Right renal pelvis (tissue), 4 donors: Measurements from ENCODE around the gene MAP3K2. TPM values are rescaled to one million over a fixed set of nuclear protein-coding genes. Genes with fewer than 3 reads are reported as not detected.

Experiments
- DNase-seq, 4 donors: peaks; one replicate each; pipeline ENCODE4 v3.0.0-alpha.2; 2013; ENCODE audit warnings: low read depth in 4 of 4, low spot score in 3 of 4, missing footprints in 1 of 4
- polyA plus RNA-seq, 4 donors: library from polyadenylated mRNA; unstranded; fragments of 120-200 nt; gene quantifications; one replicate each; pipeline ENCODE4 v1.2.1, GENCODE V29; 2013; ENCODE audit not compliant: insufficient read length in 4 of 4

MAP3K2 gene
- polyA plus RNA-seq, 4 donors, result 23.8 to 29.5 (median 26.8) TPM

DNA sequence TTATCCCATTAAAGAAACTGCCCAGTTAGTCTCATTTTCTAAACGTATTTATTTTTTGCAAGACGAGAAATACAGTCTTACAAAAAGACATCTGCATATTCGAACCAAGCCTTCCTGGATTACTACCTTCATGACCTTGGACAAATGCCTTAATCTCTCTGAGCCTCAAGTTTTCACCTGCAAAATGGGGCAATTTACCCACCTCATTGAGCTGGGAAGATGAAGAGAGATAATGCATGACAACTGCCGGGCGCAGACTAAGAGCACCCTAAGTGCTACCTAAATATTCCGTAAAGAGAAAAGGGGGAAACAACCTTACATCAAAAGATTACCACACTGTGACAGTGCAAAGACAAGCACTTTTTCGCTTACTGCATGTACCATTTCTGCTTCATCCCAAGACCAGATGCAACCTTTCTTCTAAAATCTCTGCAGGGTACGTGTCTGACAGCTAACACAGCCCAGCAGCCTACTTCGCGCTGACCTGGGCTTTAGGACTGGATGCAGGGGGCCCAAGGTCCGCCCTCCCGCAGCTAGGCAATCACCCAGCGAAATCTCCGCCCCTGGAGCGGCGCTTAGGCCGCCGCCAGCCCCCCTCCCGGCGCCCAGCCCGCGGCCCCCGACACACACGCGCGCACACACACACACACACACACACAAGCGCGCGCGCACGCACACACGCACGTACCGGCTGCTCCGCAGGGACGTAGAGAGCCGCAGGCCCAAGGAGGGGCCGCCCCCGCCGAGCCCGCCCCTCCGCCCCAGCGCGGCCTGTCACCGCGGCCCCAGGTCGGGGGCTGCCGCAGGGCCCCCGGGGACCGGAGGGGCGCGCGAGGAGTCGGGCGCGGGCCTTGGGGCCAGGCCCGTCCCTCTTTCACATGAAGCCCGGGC lies 766 bp downstream of the MAP3K2 start:
- peak in 2 of 4 donors; percentile 76 to 80 for DNase-seq

DNA sequence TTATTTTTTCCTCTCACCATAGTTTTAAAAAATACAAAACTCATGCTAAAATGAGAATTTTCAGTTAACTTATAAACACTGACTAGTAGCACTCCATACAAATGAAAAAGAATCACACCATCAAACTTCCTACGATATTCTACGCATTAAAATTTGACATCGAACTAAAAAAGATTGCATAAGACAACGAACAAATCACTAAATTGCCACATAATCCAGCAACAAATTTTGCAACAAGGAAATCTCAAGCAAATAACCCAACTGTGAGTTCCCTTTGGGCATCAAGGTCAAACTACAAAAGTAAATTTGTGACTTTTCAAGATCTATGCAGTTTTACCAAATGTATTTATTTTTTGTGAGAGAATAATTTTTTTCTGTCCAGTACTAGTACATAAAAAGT lies 1.5 kb downstream of the MAP3K2 start:
- DNase-seq, result no peak

DNA sequence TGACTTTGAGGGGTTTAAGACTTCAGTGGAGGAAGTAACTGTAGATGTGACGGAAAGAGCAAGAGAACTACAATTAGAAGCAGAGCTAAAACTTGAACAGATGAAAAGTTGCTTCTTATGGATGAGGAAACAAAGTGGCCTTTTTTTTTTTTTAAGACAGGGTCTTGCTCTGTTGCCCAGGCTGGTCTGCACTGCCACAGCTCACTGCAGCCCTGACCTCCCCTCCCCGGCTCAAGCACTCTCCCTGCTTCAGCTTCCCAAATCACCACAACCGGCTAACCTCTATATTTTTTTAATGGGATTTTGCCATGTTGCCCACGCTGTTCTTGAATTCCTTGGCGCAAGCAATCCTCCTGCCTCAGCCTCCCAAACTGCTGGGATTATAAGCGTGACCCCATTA lies 3.2 kb downstream of the MAP3K2 start:
- DNase-seq, result no peak

DNA sequence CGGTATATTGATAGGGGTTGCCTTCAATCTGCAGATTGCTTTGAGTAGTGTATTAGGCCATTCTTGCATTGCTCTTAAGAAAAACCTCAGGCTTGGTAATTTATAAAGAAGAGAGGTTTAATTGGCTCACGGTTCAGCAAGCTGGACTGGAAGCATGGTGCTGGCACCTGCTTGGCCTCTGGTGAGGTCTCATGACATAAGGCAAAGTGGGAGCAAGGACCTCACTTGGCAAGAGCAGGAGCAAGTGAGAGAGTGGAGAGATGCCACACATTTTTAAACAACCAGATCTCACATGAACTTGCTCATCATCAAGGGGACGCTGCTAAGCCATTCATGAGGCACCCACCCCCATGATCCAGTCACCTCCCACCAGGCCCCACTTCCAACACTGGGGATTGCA lies 4.9 kb downstream of the MAP3K2 start:
- DNase-seq, result no peak

DNA sequence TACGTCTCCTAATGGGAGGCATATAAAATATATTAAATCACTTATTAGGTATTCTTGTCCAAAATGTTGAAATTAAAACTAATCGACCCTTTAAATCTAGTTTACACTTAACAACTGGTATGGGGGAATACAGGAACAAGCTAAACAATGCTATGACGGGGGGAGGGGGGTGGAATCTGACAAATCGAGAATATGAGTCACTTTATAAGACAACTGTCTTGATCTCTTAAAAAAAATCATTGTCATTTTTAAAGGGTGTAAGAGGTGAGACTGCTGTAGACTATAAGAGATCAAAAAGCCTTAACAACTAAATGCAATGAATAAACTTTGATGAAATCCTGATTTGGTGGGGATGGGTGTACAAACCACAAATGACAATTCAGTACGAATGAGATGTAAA lies 6.0 kb downstream of the MAP3K2 start:
- no peak for DNase-seq

DNA sequence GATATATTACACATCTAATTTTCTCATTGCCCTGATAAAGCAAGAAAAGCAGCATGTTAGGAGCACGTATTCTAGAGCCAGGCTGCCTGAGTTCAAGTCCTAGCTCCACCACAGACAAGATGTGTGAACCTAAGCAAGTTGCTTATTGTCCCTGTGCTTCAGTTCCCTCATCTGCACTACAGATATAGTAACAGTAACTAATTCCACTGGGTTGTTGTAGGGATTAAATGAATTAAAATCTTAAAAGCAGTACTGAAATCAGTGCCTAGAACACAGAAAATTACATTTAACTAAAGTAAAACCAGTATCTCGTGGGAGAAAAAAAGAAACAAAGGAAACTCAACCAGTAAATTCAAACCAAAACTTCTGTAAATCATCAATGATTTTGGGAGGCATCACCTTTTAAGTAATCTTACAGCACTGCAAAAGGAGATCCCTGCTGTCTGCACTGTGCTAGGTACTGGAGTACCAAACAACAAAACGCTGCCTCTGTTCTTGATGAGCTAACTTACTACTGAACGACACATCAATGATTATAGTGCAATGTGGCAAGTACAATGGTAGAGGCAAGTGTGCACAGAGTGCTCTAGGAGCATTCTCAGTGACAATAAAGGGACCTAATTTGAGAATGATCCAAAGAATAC lies 7.9 kb downstream of the MAP3K2 start:
- no peak for DNase-seq

DNA sequence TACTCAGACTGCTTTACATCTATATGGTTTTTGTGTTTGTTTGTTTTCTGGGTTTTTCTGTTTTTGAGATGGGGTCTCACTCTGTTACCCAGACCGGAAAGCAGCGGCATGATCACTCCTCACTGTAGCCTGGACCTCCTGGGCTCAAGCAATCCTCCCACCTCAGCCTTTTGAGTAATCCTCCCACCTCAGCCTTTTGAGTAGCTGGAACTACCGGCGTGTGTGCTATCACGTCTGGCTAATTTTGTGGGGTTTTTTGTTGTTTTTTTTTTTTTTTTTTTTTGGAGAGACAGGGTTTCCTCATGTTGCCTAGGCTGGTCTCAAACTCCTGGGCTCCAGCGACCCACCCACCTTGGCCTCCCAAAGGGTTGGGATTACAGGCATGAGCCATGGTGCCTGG lies 9.1 kb downstream of the MAP3K2 start:
- DNase-seq, result no peak

DNA sequence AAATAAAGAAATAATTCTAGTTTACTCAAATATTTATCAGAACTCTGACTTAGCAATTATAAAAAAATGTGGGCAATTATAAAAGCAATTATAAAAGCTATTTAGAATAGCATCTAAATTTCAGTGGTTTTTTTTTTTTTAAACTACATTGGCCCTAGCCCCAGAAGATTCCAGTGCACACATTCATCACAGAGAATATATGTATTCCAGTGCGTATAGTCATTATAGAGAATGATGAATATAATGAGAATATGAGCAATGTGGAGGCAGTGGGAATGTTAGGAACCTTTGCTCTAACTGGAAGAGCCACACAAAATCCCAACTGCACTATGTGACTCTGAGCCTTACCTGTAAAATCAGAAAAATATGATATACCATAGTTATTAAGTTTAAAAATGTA lies 10.5 kb downstream of the MAP3K2 start:
- no peak for DNase-seq

DNA sequence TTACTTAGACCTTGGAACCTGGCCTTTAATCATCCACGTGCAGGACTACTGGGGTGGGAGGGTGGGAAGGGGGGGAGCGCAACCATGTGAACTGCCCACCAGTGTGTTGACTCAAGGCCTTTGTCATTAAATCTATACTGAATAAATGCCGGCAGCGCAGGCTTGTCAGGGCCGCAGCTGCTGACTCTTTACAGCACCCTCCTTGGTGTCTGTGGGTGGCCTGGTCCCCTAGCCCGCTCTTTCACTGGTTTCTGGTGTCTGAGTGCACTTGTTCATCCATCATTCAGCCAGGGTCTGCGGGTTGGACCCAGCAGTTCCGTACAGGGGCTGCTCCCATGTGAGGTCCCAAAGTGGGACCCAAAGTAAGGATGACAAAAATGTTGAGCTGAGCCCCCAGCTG lies 11.5 kb downstream of the MAP3K2 start:
- no peak for DNase-seq

DNA sequence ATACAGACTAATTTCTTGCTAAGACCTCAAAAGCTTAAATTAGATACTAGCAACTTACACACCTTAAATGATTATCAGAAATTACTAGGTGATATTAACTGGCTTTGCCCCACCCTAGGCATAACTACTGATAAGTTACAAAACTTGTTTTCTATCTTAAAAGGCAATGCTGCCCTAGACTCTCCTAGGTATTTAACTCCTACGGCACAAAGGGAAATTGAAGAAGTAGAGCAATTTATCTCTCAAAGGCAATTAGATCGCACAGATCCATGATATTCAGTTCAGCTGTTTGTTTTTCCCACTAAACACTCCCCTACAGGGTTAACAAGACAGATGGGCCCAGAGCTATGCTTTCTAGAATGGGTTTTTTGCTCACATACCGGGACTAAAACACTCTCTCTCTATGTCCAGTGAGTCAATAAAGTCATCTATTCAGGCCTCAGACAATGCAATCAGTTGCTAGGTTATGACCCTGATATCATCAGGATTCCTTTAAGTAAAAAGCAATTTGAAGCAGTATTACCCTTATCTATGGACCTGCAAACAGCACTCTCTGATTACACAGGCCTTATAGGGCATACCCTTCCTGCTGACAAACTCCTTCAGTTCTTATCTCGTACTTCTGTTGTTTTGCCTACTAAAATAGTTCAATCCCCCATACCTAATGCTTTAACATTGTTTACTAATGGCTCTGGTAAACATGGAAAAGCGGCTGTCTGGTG lies 14.3 kb downstream of the MAP3K2 start:
- DNase-seq, result no peak

DNA sequence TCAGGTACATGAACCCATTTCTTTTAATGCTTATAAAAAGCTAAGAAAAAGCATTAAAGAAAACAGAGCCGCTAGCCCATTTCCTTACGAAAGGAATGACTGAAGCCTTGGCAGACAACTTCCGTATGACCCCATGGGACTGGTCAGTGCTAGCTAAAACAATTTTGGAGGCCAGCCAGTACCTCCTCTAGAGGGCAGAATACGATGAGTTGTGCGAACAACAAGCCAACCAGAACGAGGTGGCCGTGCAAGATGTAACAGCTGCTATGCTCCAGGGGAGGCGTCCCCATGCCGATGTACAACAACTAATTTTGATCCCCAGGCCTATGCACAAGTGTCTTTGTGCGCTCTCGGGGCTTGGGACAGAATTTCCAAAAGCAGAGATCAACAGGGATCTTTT lies 16.7 kb downstream of the MAP3K2 start:
- DNase-seq, result no peak

DNA sequence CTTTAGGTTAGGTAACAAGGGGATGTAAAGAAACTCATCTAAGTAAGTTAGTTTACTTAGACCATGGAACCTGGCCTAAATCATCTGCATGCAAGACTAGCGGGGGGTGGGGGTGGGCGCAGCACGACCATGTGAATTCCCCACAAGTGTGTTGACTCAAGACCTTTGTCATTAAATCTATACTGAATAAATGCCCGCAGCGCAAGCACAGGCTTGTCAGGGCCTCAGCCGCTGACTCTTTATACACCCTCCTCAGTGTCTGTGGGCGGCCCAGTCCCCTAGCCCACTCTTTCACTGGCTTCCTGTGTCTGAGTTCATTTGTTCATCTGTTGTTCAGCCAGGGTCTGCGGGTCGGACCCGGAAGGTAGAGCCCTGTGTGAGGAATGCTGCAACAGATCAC lies 17.8 kb downstream of the MAP3K2 start:
- no peak for DNase-seq

DNA sequence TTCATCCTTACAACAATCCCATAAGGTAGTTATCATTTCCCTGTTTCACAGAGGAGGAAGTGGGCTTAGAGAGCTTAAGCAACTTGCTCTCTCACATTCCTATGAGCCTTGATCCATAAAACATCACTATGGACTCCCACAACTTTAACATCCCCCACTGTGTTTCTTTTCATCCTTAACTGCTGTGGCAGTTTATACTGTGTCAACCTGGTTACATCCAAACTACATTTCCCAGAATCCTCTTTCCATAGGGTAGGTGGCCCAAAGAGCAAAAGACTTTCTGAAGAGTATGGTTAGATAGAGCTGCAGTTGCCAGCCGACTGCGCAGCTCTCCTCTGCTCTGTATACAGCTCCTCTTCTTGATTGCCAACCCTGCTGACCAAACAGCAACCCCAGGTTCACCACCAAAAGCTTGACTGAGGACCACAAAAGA lies 22.5 kb downstream of the MAP3K2 start:
- peak in 2 of 4 donors; percentile 13 to 16 for DNase-seq

DNA sequence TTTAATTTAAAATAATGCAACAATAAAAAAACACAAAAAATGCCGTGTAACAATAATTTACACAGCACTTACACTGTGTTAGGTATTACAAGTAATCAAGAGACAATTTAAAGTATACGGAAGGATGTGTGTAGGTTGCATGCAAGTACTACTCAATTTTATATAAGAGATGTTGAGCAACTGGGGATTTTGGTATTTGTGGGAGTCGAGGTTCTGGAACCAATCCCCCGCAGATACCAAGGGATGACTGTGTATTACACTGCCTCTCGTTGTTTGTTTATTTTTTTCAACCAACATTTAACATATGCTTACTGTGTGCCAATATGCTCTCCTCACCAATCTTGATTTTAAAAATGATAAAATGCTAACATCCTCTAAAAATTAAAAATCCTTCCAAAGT lies 24.8 kb downstream of the MAP3K2 start:
- no peak for DNase-seq

DNA sequence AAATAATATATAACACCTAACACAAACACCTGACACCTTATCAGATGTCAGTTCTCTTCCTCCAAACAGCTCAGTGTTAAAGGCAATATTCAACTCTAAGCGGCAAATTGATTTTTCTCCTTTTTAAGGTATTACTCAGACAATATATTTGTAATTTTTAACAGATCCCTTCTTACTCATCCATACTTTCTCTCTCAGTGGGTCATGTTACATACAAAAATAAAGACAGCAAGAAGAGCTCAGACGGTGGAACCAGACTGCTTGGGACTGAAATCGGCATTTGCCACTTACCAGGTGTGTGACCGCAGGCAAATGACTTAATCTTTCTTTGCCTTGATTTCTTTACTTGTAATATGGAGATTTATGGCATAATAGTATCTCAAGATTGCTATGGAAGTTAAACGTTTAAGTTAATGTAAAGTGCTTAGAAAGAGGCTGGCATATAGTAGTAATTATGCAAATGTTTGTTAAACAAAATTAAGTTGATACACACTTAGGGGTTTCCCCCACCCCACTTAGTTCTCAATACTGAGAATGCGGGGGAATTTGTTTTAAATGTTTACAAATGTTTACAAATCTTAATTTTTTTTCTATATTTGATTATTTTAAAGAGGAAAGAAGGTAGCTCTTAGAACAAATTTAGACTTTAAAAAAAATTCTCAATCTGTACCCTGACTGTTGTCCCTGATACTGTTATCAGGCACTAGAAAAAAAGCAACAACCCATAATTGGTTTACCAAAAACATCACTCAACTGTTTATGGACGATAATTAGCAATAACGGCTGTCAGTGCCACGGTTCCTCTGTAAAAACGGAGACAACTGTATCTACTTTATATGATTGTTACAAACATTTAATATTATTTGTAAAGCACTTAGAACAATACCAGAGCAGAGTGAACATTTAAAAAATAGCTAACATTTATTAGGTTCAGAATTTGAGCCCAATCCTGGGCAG lies 25.6 kb downstream of the MAP3K2 start:
- no peak for DNase-seq

DNA sequence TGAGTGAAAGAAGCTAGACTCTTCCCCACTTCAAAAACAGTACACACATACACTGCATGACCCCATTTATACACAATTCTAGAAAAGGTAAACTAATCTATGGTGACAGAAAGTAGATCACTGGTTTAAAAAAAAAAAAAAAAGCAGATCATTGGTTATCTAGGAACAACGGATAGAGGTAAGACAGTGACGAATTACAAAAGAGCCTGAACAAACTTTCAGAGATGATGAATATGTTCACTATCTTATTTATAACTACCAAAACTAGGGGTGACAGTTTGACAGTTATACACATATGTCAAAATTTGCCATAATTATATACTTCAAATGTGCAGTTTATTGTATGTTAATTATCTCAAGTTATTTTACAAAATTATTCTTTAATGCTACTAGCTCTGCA lies 27.5 kb downstream of the MAP3K2 start:
- no peak for DNase-seq

DNA sequence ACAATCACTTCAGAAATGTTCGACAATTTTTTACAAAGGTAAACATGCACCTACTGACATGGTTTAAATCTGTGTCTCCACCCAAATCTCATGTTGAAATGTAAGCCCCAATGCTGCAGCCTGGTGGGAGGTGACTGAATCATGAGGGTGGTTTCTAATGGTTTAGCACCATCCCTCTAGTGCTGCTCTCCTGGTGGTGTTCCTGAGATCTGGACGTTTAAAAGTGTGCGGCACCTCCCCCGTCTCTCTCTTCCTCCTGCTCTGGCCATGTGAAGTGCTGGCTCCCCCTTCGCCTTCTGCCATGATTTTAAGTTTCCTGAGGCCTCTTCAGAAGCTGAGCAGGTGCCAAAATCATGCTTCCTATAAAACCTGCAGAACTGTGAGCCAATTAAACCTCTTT lies 28.3 kb downstream of the MAP3K2 start:
- no peak for DNase-seq

DNA sequence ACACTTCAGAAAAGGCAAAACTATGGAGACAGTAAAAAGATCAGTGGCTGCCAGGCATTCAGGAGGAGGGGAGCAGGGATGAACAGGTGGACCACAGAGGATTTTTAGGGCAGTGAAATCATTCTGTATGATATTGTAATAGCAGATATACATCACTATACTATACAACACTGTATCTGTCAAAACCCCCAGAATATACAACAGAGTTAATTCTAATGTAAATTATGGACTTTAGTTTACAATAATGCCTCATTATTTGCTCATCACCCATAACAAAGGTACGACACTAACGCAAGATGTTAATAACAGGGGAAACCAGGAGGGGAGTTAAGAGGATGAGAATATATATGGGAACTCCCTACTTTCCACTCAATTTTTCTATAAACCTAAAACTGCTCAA lies 28.8 kb downstream of the MAP3K2 start:
- DNase-seq, result no peak

DNA sequence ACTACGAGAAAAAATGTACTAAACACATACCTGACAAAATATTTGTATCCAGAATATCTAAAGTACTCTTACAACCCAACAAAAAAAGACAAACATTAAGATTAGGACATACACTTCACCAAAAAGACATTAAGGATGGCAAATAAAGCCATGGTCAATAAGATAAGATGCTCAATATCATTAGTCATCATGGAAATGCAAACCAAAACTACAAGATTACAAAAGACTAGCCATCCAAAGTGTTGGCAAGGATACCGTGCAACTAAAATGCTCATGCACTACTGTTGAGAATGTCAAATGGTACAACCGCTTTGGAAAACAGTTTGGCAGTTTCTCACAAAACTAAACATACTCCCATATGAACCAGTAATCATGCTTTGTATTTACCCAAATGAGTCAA lies 29.7 kb downstream of the MAP3K2 start:
- DNase-seq, result no peak

DNA sequence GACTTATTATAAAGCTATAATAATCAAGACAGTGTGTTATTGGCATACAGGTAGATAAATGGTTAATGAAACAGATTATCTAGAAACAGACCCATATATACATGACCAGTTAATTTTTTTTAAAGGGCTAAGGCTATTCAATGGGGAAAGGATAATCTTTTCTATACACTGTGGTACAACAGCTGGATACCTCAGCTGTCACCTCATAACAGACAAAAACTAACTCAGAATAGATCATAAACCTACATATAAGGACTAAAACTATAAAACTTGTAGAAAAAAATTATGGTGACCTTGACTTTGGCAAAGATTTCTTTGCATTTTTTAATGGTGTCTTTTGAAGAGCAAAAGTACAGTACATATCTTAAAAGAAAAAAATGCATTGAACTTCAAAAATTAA lies 30.2 kb downstream of the MAP3K2 start:
- DNase-seq, result no peak
